Fibroblast of peridontal ligament (primary cell): ENCODE results near the gene SPATA7.
"Not testable (repeated sequence)": the region's sequence is repeated elsewhere in the genome, so short reads cannot be mapped to it uniquely, and the experiment has no call there.

Experiments
- DNase-seq: peaks from one replicate; pipeline ENCODE4 v3.0.0-alpha.2; 2010; ENCODE audit errors: extremely low read depth

The SPATA7 gene, protein sequence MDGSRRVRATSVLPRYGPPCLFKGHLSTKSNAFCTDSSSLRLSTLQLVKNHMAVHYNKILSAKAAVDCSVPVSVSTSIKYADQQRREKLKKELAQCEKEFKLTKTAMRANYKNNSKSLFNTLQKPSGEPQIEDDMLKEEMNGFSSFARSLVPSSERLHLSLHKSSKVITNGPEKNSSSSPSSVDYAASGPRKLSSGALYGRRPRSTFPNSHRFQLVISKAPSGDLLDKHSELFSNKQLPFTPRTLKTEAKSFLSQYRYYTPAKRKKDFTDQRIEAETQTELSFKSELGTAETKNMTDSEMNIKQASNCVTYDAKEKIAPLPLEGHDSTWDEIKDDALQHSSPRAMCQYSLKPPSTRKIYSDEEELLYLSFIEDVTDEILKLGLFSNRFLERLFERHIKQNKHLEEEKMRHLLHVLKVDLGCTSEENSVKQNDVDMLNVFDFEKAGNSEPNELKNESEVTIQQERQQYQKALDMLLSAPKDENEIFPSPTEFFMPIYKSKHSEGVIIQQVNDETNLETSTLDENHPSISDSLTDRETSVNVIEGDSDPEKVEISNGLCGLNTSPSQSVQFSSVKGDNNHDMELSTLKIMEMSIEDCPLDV

DNA sequence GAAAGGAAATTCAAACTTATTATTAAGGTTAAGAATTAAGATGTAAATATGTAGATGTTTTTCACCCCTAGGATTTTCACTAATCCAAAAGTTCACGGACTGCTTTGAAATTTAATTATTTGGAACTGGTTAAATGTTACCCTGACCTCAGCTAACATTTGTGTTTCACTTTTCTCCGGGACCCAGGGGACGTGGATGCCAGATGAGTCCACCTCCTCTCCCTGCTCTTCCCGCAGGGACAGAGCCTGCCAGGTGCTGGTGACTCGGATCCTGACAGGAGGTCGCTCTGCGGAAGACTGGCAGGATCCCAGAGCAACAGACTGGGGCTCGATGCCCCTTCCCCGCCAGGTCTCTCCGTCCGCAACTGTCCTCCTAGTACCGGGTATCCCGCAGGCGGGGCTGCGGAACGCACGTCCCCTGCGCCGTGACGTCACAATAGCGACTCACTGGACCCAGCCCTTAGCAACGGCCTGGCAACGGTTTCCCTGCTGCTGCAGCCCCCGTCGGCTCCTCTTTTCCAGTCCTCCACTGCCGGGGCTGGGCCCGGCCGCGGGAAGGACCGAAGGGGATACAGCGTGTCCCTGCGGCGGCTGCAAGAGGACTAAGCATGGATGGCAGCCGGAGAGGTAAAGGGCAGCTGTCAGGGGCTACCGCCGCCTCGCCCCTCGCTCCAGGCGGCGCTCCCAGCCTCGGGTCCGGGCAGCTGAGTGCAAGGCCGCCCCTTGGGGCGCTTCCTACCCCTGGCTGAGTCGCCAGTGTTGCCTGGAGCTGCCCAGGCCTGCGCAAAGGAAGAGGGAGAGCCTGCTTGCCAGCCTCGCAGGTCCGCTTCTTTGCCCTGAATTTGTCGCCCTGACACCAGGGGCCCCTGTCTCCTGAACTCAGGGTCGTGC lies at the start of gene SPATA7:
TSS of gene SPATA7 (plus strand) at position 446 of the 890 bp plus-strand sequence. CDS start at position 608, 162 bp downstream.
- peak; percentile 82 for DNase-seq

DNA sequence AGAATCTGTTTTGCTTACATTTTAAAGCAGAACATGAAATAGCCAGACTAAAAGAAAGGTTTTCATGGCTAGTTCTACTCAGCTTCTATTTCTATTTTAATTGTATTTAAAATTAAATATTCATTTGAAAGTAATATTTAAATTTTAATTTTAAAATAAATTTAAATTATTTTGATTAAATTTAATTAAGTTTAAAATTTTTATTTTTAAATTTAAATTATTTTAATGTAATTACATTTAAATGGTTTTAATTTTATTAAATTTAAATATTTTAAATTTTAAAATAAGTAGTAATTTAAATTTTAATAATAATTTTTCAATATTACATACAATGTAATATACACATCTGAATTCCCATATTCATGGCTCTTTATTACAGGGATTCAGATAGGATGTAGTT lies 45.1 kb upstream of the SPATA7 start:
- DNase-seq, result no peak

DNA sequence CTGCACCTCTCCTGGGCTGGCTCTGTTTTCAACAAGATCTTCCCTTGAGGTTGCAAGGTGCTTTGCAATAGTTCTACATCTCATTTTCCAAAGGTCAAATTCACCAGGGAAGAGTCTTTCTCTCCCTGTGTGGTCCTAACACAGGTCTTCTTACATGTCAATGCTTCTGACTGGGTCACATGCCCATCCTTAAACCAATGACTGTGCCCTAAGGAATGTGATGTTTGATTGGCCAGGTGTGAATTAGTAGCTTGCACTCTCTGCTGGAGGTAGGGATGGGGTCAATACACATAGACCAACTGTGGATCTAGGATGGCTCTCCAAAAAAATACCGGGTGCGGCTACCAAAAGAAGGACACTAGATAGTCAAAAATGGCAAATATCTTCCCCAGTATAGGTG lies 42.5 kb upstream of the SPATA7 start:
- DNase-seq, result no peak

DNA sequence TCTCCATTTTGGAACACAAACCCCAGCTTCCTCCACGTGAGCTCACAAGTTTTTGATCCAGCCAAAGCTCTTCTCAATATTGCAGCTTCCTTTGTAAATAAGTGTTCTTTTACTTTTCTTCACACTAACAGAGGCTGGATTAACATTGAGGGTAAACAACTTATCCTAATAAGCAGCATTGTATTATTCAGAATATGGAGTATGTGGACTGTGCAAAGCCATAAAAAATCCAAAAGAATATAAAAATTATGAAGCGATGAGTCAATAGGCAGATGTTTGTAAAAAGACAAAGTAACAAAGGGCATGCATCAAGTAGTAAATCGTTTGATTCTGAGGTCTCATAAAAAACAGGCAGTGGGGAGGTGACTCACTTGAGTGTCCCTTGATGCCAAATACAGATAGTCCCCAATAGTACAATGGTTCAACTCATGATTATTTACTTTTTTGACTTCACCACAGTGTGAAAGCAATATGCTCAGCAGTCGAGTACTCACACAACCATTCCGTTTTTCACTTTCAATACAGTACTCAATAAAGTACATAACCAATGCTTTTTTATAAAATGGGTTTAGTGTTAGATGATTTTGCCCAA lies 39.3 kb upstream of the SPATA7 start:
- no peak for DNase-seq

DNA sequence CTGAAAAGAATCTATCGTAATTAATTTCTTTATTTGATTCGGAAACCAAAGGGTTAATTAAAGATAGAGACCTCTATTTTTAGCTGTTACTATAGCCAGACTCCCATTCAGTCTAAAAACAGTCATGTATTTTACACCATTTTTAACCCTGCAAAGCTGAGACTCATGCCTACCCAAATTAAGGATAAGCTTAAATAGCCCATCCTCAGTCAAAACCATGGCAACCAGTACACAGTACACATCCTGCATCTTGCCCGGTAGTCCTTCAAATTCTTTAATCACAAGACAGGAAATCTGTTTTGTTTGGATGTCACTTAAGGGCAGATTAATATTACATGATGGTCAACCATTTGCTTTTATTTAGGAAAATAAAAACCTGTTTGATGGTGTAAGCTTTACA lies 36.9 kb upstream of the SPATA7 start:
- DNase-seq, result no peak

DNA sequence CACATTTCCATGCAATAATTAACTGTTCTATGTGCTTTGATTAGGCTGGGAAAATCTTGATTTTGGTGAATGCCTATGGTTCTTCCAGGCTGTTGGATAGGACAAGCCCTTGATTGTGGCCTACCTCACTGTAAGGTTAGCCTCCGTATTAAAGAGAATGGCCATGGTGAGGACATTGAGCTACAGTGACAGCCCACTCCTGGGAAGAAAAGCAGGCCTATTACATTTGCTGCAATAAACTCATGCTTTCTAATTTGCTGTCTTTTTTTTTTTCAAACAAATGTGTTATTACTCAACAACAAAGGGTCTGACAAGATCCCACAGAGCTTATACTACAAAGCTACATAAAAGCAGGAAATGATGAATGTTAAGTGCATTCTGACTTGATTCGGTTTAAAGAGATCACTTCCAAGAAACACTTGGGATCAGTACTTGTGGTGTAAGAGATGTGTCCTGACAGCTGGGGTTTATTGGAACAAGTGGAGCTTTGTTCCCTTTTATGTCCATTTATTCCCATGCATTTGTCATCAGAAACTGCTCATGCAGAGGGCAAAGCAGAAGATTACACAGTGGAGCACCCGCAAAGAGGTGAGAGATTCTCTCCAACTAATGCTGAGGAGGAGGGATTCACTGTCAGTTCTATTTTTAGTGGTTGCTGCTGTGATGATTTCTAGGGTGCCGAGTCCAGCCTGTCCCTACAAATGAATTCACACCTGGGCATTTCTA lies 33.3 kb upstream of the SPATA7 start:
- DNase-seq, result no peak

DNA sequence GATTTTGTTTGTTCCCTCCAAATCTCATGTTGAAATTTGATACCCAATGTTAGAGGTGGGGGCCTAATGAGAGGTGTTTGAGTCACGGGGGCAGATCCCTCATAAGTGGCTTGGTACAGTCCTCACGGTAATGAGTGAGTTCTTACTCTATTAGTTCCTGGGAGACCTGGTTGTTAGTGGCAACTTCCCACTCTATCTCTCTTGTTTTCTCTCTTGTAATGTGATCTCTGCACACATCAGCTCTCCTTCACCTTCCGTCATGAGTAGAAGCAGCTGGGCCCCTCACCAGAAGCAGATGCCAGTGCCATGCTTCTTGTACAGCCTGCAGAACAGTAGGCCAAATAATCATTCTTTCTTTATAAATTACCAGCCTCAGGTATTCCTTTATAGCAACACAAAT lies 32.8 kb upstream of the SPATA7 start:
- no peak for DNase-seq

DNA sequence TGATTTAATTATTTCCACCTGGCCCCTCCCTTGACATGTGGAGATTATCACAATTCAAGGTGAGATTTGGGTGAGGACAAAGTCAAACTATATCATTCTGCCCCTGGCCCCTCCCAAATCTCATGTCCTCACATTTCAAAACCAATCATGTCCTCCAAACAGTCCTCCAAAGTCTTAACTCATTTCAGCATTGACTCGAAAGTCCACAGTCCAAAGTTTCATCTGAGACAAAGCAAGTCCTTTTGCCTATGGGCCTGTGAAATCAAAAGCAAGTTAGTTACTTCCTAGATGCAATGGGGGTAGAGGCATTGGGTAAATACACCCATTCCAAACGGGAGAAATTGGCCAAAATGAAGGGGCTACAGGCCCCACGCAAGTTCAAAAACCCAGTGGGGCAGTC lies 31.1 kb upstream of the SPATA7 start:
- no peak for DNase-seq

DNA sequence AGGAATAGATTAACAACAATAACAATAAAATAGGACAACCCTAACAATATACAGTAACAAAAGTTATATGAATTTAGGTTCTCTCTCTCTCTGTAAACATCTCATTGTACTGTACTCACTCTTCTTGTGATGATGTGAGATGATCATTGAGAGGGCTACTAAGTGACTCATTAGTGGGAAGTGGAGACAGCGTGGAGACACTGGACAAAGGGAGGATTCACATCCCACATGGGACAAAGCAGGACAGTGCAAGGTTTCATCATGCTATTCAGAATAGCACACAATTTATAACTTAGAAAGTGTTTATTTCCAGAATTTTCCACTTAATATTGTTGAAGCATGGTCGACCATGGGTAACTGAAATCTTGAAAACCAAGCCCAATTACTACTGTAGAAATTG lies 26.0 kb upstream of the SPATA7 start:
- DNase-seq, result no peak

DNA sequence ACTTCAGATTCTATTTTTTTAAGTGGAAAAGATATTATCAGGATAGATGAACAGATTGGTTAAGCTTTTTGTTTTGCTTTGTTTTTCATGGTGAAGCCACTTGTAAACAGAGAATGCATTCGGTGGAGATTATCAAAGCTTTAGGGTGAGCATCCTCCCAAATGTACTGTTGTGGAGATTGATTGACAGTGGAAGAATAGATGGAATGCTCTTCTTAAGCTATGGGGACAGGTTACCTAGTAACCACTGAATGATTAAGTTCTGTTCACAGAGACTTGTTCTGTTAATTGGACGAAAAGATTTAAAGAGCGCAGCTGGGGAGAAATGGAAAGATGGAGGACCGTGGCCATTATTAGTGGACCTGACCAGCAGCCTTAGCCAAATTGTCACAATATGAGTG lies 21.8 kb upstream of the SPATA7 start:
- no peak for DNase-seq

DNA sequence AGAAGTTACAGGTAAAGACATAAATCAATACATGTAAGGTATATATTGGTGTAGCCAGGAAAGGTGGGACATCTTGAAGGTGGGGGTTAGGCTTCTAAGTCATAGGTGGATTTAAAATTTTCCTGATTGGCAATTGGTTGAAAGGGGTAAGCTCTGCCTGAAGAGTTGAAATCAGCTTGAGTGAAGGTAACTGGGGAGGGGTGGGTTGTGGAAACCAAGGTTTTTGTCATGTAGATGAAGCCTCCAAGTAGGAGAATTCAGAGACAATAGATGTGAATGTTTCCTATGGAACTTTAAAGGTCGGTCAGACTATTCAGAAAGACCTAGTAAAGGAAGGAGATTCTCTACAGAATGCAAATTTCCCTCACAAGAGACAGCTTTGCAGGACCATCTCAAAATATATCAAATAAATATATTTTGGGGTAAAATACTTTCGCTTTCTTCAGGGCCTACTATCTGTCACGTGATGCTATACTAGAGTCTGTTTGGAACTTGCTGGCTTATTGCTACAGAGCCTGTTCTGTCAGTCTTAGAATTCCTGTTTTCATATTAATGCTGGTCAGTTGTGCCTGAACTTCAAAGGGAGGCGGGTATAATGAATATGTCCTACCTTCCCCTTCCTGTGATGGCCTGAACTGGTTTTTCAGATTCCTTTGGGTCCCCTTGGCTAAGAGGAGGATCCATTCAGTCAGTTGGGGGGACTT lies 20.6 kb upstream of the SPATA7 start:
- DNase-seq, result no peak

DNA sequence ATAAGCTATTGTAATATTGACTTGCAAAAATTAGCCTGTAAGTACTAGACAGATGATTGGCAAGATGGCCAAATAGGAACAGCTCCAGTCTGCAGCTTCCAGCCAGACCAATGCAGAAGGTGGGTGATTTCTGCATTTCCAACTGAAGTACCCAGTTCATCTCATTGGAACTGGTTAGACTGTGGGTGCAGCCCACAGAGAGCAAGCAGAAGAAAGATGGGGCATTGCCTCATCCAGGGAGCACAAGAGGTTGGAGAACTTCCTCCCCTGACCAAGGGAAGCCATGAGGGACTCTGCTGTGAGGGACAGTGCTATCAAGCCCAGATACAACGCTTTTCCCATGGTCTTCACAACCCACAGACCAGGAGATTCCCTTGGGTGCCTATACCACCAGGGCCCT lies 16.0 kb upstream of the SPATA7 start:
- DNase-seq, result no peak

DNA sequence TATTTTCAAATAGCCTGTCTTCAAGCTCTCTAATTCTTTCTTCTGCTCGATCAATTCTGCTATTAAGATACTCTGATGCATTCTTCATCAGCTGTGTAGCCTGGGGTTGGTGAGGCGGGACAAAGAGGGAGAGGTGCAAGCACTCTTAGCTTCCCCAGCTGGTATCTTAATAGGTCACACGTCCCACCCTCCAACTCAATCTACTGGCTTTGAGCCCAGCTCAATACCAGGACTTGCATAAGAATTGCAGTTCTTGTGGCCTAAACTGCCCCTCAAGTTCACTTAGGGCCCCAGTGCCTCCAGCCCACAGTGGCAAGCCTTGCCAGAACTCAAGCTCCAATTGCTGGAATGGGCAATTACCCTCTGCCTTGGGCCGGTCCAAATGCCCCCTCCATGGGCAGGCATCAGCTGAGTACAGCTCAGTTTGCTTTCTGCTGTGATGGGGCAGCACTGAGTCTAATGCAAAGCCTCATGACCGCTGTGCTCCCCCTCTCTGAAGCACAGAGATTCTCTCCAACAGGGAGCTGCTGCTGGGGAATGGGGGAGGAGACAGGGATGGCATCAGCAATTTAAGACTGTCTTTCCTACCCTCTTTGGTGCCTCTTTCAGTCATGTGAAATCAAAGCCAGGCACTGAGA lies 5.6 kb upstream of the SPATA7 start:
- no peak for DNase-seq

DNA sequence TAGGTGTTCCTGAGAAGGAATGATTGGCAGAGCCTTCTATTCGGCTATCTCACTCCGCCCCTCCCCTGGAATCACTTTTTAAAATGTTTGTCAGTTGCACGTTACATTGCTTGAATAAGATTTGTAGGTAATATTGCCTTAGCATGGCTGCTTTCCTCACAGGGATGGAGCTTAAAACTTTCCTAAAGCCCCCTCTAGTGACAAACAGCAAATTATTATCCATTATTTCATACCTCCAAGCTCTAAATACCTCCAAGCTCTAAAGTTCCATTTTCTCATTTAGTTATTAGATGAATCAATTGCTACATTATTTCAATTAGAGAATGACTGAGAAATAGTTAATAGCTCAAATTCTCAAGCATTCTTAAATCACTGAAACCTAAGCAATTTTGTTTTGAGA lies 5.1 kb upstream of the SPATA7 start:
- DNase-seq, result peak; percentile 25

DNA sequence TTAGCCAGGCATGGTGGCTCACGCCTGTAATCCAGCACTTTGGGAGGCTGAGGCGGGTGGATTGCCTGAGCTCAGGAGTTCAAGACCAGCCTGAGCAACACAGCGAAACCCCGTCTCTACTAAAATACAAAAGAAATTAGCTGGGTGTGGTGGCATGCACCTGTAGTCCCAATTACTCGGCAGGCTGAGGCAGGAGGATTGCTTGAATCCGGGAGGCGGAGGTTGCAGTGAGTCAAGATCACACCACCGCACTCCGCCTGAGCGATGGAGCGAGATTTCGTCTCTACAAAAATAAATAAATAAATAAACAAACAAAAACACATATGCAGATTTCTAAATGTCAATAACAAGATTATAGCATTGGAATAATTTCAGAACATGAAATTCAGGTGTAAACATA lies 3.8 kb upstream of the SPATA7 start:
- not testable (repeated sequence) for DNase-seq

DNA sequence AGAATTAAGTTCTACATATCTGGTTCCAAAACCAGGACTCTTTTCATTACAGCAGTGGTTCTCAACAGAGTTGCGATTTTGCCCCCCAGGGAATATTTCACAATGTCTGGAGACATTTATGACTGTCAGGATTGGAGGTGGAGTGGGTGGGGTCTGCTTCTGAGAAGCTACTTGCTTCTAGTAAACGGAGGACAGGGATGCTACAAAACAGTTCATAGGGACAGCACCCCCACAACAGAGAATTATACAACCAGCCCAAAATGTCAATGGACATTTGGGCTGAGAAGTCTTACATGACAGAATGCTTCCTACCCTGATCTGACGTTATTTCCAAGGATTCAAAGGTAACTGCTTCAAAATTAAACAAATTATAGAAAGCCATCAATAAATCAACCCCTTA lies 739 bp upstream of the SPATA7 start:
- peak; percentile 18 for DNase-seq

DNA sequence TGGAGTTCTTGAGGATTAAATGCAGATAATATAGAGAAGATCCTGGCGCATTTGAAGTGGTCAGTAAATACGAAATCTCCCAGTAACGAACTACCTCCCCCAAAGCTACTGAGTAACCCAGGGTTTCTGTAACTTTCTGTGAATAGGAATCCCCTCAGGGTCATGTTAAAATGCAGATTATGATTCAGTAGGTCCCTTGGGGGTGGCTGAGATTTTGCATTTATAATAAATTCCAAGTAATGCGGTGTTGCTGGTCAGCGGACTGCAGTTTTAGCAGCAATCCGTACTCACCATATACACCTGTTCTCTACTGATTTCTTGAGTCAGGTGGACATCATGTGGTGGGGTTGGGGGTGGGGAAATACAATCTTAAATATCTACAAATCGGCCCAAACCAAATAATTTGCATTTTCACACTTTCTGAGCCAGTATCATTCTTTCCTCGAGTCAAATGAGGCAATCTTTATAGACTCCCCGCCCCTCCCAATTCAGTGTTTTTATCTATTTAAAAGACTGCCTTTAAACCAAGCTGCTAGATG lies 868 bp downstream of the SPATA7 start:
- peak; percentile 7 for DNase-seq

DNA sequence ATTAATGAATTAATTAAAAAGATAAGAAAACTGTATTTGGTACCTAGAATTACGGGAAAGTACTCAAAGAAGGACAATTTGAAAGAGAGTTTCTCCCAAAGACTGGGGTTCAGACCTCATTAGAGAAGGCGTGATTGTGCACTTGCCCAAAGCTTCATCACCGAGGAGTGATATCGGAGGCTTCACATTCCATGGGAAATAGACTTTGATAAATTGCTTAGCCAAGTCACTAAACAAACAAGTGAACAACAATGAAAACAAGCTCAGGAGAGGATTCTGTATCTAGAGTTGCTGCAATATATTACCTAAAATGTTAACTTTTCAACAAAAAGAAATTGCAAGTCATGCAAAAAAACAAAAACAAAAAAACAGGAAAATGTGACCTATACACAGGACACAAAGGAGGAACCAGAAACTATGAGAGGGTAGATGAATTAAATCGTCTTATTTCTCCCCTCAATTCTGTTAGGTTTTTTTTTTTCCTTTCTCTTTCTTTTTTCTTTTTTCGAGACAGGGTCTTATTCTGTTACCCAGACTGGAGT lies 3.4 kb downstream of the SPATA7 start:
- DNase-seq, result no peak

DNA sequence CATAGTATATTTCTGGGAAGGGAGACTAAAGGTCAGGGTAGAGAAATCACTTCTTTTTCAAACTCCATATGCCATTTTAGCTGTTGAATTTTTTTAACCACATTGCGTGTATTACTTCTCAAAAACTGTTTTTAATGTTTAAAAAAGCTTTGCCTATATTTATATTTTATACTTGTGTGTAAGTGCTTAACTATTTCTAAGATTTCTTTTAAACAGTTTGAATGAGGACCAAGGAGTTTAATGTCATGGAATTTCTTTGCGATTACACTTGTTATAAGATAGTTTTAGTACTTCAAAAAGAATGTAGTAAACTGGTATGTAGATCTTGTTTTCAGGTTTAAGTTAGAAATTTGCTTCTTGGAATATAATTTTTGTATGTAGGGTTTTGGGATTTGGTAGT lies 7.2 kb downstream of the SPATA7 start:
- no peak for DNase-seq

DNA sequence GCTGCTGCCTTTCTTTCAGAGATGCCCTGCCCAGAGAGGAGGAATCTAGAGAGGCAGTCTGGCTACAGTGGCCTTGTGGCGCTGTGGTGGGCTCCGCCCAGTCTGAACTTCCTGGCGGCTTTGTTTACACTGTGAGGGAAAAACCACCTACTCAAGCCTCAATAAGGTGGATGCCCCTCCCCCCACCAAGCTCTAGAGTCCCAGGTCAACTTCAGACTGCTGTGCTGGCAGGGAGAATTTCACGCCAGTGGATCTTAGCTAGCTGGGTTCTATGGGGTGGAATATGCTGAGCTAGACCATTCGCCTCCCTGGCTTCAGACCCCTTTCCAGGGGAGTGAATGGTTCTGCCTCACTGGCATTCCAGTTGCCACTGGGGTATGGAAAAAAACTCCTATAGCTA lies 25.6 kb downstream of the SPATA7 start:
- no peak for DNase-seq
